ENCODE data around the gene MYO5B. TPM values are rescaled to one million over a fixed set of nuclear protein-coding genes. Genes with fewer than 3 reads are reported as not detected.
A peak's percentile ranks its signal among the peaks of the same experiment; 100 is the strongest.

Gene MYO5B
- total and polyA plus RNA-seq, 9 of the 15 experiments (the other 6 are each of a cell fraction or from before 2014, with no cell fraction given) = 0.07 to 0.42 (median 0.28) TPM

- TF ChIP-seq SMAD3 (CRISPR knock-in tag; conservative IDR thresholded peaks at IDR 0.05) (no peak), POLR2G (IDR thresholded peaks at IDR 0.05; ENCODE audit: low read depth, low read length) (peak; percentile 83), IRF2 (CRISPR knock-in tag; IDR thresholded peaks at IDR 0.05) (no peak), NCOA2 (IDR thresholded peaks at IDR 0.05; ENCODE audit: partially characterized antibody in 2 of 2) (no peak), ZNF444 (CRISPR knock-in tag; IDR thresholded peaks at IDR 0.05) (no peak), NELFE (IDR thresholded peaks at IDR 0.05; ENCODE audit: insufficient read depth, insufficient read length) (no peak), TEAD1 (CRISPR knock-in tag; IDR thresholded peaks at IDR 0.05) (no peak), POLR3A (IDR thresholded peaks at IDR 0.05; ENCODE audit: borderline replicate concordance, extremely low read depth, insufficient read depth, insufficient read length) (no peak), ATF7 (IDR thresholded peaks at IDR 0.05) (peak; percentile 49; the same call in 1 of the 2 replicates), TEAD4 (IDR thresholded peaks at IDR 0.05; ENCODE audit: low read length) (no peak), TEAD4 (CRISPR knock-in tag; IDR thresholded peaks at IDR 0.05; ENCODE audit: borderline replicate concordance) (no peak), ZBTB43 (CRISPR knock-in tag; IDR thresholded peaks at IDR 0.05) (no peak), GTF2E2 (tag; IDR thresholded peaks at IDR 0.05) (no peak), KLF6 (CRISPR knock-in tag; IDR thresholded peaks at IDR 0.05; ENCODE audit: borderline replicate concordance) (0 out of 2 replicates have a peak, but pooled peaks have one; percentile 55), SNIP1 (IDR thresholded peaks at IDR 0.05; ENCODE audit: low read depth) (no peak), NFIC (IDR thresholded peaks at IDR 0.05) (peak; percentile 77), MXI1 (IDR thresholded peaks at IDR 0.05; ENCODE audit: low read depth, low read length) (no peak), CUX1 (CRISPR knock-in tag; IDR thresholded peaks at IDR 0.05) (no peak), POLR2AphosphoS5 (IDR thresholded peaks at IDR 0.05; ENCODE audit: control insufficient read depth, insufficient read depth, low read depth, low read length) (peak; percentile 61), PCBP1 (IDR thresholded peaks at IDR 0.05; ENCODE audit: low read depth, low read length, poor library complexity, severe bottlenecking) (peak; percentile 29), ZNF830 (CRISPR knock-in tag; IDR thresholded peaks at IDR 0.05) (no peak)
These were observed 381.4 kb downstream of the MYO5B start, which contains the start of gene ACAA2 (continued) for GRCh38 chr18:49813319-49814146.
